Activated CD4-positive, alpha-beta T cell treated with anti-CD3 and anti-CD28 coated beads for 48 hours (primary cell): ENCODE data around the gene PRCD.
"Not testable (repeated sequence)": the region's sequence is repeated elsewhere in the genome, so short reads cannot be mapped to it uniquely, and the experiment has no call there.

ENCODE experiments used
- DNase-seq: peaks from one replicate; pipeline ENCODE4 v3.0.0-alpha.2; 2020

The PRCD gene

DNA sequence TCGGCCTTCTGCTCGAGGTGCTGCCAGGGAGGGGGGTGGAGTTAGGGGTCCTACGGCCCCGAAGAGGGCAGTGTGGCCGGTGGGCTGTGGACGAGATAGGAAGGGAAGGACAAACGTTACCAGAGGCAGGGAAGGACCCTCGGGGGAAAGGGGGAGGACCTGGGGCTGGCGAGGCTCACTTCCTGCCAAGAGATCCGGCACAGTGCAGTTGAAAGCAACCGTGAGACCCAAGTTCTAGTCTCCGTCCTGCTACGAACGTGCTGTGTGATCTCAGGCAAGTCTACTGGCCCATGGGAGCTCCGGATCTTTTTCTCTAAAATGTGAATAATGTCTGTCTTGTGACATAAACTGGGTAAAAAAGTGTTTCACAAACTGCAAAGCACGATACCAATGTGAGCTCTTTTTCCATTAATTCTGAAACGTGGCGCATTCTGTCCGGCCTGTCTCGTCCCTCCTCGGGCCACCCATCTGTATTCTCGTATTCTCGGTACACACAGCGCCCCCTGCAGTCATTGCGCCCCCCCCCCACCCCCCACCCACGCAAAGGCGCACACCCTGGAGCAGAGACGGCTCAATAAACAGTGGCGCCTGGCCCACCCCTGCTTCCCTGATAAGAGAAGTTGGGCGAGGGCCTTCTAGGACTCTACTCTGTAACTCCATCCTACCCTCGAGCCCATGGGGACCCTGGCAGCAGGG, 11.2 kb upstream of the PRCD start:
- DNase-seq, result no peak

DNA sequence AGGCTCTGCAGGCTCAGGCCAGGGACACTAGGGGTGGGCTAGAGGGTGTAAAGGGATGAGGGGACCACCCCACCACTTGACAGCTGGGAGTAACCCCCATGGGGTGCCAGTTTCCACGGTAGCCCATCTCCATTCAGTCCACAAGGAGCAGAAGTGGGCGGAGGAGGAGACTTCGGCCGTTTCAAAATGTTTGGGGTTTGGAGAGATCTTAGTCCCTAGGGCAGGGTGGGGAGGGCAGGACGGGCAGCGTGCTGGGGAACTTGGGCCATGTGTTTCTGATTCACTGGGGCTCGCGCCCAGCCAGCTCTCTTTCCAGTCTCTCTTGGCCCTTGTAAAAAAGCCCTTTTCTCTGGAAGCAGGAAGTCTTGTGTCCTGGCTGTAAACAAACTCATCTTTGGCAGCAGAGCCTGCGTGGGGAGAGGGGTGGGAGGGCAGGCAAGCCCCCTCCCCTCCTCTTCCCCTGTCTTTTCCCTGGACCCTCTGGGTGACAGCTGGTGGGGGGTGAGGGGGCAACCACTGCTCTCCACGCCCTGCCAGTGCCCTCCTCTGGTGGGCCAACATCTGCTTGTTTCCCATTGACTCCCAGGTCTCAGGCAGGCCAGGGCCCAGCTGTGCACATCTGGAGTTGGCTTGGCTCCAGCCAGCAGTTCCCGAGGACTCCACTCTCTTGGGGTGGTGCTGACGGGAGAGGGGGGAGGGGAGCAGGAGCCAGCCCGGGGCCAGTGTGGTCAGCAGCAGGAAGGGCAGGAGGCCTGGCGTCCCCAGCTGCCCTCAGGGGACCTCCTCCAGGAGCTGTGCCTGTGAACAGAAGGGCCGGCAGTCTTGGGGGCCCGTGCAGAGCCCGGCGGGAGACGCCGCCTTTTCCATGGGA, 10.4 kb upstream of the PRCD start:
- DNase-seq, result no peak

DNA sequence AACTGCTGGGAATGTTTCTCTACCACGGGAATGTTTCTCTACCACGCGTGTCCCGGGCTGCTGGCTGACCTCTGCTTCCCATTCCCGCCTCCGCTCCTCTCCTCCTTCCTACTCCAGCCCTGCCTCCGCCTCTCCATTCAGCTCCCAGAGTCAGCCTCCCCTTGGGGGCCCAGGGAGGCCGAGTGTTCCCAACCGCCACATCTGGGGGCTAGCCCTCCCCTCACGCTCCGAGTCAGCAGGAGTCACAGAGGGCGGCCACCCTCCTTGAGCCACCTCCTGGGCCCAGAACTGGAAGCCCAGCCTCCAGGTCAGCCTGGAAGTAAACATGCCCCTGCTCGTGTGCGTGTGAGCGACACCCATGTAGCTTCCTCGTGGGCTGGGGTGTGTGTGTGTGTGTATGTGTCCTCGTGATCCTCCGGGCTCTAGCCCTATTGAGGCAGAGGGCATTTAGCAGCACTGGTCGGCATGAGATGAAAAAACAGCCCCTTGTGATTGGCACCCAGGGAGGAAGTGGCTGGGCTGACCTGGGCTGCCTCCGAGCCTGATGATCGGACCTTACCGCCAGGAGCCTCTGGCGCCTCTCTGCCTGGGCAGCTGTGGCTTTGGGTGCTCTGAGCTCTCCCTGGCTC, 9.6 kb upstream of the PRCD start:
- DNase-seq, result no peak

DNA sequence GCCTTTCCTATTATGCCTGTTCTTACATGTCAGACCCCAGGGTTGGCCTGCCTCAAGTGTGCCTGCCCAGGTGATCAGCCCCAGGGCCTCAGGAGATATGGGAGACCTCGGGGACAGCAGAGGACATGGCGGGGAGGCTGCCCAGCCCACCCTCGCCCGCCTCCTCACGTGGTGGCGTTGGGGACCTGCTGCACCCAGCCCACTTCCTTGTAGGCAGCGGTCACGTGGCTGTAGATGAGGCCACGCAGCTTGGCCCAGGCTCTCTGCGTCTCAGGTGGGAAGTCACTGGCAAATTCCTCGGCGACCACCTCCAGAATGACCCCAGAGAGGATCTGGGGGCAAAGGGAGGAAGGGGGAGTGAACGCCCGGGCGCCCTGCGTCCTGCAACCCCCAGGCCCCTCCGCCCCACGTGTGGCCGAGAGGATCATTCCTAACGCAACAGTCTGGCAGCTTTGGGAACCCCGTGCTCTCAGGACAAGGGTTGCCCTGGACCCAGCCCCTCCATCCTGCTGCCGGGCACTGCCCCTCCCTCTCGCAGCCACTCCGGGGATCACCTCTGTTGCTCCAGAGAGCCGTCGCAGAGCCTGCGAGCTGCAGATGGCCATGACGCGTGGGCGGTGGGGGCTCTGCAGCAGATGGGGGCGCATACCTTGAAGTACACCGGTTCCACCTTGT, 8.9 kb upstream of the PRCD start:
- no peak for DNase-seq

DNA sequence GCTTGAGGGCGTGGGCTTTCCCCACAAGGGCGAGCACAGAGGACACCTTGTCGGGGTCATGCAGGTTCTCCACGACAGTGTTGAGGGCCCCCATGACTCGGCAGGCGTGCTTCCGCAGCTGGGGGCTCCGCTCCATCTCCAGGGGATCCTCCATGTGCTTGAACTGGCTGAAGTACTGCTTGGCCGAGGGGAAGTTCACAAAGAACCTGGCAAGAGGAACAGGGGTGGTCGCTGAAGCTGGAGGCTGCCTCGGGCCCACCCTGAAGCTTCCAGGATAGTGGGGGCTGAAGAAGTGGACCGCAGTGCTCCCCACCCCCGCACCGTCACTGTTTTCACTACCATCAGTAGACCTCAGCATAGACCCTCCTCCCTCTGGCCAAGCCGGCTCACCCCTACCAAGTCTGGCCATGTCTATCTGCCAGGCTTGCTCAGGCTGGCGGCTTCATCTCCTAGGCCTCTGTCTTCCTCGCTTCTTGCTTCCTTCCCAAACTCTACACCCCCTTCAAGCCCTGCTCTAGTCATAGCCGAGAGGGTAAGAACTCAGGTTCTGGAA, 8.3 kb upstream of the PRCD start:
- DNase-seq, result no peak

DNA sequence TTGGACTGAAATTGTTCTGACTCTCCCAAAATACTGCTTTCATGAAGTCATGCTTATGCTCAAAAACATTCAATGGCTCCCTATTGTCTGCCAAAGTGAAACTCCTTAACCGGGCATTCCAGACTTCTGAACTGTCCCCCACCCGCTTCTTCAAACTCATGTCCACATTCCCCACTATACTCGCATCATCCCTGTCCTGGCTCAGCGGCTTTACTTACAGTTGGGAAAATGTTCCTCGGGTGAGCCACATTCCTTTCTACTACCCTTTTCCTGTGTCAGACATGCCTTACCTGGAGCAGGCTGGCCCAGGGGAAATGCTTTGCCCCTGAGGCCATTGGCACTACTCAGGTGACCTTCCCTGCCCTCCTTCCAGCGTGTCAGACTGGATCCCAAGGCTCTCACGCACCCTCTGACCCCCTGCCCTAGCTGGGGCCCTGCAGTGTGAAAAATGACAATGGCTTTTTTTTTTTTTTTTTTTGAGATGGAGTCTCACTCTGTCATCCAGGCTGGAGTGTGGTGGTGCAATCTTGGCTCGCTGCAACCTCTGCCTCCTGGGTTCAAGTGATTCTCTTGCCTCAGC, 7.7 kb upstream of the PRCD start:
- no peak for DNase-seq

DNA sequence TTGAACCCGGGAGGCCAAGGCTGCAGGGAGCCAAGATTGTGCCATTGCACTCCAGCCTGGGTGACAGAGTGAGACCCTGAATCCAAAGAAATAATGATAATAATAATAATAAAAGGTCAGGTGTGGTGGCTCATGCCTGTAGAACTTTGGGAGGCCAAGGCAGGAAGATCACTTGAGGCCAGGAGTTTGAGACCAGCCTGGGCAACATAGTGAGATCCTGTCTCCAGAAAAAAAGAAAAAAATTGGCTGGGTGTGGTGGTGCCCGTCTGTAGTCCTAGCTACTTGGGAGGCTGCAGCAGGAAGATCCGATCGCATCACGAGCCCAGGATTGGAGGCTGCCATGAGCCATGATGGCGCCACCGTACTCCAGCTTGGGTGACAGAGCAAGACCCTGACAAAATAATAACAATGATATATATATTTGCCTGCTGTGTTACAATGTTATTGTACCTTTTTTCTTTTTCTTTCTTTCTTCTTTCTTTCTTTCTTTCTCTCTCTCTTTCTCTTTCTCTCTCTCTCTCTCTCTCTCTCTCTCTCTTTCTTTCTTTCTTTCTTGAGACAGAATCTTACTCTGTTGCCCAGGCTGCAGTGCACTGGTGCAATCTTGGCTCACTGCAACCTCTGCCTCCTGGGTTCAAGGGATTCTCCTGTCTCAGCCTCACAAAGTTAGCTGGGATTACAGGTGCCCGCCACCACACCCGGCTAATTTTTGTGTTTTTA, 6.0 kb upstream of the PRCD start:
- DNase-seq, result not testable (repeated sequence)

DNA sequence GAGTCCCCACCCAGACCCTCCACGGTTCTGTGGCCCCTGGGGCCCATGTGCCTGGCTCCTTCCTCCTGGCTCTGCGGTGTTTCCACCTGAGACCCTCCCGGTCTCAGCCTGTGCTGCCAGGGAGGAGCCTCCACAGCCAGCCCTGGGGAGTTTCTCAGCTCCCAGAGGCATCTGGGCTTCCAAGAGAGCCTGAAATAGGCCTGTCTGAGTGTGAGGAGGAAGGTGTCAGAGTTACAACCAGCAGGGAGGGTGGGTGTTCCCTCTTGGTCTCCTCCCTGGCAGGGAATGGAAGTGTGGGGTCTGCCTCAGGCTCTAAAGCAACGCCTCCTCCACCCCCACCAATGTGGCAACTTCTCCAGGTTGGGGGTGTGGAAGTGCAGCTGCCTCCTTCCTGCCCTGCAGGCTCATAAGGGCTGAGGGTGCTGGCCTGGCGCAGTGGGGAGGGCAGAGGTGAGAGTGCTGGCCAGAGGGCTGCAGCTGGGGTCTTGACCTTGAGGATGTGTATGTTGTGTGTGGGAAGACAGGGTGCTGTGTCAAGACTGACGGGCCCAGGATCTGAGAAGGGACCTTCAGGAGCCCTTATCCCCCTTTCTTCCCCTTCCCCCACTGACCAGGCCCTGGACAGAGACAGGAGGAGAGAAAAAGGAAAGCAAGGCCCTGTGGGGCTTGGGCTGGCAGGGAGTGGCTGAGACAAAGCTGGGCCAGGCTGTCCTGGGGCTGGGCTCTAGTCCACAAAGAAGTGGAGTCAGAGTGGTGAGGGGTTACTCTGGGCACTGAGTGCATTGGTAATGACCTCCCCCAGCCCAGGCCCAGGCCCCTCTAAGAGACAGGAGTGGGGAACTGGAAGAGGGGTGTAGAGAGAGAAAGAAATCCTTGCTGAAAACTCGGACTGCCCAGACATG, 4.8 kb upstream of the PRCD start:
- DNase-seq, result no peak

DNA sequence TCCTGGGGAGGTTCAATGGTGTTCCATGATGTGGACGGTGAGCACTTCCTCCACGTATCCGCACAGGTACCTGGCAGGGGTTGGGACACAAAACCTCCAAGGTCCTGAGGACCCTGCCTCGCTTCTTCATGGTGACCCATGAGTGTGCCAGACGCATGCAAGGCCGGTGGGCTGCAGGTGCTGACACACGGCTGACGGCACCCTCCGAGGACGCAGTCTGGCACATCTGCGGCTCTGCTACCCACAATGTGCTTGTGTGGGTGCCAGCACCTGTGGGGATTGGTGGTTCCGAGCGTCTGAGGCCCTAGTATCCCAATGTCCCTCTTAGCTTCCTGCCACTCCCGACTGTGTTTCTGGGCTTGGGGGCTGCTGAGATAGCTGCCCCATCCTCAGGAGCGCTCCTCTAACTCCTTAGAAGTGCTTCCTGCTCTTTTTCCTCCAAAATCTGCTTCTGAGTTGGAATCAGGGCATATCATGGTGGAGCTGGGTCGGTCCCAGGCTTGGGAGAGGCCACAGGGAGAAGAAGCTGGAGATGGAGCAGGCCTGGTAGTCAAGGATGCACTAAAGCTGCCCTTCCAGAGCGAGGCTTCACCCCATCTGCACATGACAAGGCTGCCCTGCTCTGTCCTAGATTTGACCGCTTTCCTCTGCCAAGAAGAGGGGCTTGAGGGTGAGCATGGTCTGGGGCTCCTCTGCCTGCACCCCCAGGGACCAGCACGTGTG, 3.9 kb upstream of the PRCD start:
- no peak for DNase-seq

DNA sequence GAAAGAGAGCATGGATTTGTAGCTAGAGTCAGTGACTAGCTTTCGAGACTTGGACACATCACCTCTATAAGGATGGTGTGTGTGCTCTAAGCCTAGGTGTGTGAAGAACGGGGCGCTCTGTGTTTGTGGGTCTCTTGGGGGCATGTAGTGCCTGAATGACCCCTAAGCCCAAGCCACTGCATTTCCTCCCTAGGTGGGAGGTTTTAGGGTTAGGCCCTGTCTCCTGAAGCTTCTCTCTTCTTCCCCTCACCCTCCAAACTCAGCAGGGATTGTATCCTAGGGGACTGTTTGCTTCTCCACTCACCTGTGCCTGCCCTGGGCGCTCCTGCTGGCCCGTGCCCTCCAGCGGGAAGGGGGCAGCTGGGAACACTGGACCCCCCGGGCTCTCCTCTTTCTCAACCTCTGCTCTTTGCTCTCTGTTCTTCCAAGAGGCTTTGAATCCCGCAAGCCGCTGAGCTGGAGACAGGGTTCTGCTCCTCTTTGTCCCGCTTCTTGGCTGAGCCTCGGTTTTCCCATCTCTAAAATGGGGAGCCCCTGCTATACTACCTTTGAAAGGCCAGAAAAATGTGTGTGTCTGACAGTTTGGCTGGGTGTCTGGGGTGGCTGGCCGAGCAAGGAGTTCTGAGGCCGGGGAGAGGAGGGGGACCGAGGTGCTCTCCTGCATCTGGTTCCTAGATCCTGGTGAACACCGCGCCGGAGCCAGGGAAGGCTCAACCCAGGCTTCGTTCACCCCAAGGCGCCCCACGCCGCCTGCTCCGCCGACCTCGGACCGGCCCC, 3.1 kb upstream of the PRCD start:
- no peak for DNase-seq

DNA sequence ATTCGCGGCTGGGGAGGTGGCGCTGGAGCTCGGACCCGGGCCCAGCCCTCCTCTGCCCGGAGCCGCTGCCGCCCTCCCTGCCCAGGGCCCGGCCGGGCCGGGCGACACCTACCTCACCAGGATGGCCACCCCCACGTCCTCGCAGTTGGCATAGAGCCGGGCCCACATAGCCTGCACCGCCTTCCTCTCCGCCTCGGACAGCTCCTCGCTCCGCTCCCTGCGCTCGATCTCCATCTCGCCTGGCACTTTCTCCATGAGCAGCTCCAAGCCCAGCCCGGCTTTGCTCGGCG, 2.6 kb upstream of the PRCD start:
- no peak for DNase-seq

DNA sequence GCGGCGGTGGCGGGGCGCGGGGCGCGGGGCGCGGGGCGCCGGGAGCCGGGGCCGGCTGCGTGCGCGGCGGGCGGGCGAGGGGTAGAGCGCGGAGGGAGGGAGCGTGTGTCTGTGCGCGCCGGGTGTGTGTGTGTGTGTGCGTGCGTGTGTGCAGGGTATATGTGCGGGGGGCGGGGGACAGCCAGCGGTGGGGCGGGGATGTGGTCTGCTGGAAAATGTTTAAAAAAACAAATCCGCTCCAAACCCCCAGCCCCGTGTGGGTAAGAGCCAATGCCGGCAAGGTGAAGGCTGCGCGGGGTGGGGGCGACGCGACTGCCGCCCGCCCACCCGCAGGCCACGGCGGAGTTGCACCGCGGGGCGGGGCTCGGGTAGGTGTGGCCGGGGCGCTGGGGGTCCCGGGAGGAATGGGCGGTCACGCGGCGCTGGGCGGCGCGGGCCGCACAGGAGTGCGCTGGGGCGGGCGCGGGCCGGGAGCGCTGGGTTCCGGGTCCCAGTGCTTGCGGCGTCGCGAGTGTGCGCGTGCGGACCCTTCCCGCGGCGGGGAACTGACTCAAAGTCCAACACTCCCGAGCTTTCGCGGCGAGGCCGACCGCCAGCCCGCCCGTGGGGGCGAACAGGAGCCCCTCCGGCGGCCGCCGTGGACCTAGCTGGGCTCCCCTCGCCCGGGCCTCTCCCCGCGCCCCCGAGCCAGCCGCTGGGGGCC, 2.1 kb upstream of the PRCD start, which contains the start of gene CYGB:
CYGB (minus strand) TSS at position 132 of the 703 bp plus-strand sequence. CDS start 167 bp downstream, outside the sequence.
- DNase-seq, result no peak

DNA sequence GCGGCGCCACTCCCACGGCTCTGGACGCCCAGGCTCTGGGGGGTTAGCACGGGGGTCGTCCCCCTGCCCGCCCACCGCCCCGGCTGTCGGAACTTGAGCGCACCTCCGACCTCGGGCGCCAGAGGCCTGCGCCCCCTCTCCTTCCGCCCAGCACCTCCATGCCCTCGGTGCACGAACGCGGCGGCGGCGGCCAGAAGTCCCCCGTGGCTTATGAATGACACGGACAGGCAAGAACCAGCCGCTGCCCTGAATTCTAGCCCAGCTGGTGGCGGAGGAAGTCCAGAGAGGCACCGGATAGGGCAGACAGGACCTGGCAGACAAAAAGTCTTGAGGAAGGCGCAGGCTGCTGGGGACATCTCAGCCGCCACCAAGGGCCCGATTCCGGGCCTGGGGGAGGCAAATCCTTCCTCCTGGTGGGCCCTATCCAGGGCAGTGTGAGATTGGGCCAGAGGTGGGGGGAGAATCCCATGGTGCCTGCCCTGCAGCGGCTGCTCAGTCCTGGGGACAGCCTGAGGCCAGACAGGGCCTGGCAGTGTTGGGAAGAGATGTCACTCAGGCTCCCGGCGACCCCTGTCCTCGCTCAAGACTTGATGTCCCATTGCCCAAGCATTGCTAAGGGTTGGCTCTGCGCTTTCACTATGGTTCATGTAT, 1.4 kb upstream of the PRCD start:
- DNase-seq, result no peak

DNA sequence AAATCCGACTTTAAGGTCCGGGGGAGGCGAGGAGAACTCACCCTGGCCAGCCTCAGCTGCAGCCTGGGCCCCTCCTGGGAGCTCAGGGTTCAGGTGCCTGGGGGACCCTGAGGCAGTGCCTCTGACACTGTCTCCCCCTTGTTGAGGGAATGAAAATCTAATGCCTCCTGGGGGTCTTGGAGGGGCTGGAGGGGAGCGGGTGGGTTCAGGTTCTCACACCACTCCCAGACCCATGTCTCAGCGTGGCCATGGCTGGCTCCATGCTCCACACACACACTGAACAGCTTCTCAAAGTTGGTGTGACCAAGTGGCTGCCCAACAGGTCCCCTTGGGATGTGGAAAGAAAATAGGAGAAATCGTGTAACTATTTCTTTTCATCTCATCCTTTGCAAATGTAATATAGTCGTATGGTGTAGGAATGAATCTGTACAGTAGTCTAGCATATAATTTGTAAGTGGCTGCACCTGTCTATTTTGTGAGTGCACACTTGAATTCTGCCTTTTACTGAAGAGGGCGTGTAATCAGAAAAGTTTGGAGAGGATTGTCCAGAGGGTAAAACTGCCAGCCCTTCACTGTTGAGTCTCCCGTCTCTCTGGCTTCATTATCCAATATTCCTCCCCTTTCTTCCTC, 788 bp upstream of the PRCD start:
- no peak for DNase-seq

DNA sequence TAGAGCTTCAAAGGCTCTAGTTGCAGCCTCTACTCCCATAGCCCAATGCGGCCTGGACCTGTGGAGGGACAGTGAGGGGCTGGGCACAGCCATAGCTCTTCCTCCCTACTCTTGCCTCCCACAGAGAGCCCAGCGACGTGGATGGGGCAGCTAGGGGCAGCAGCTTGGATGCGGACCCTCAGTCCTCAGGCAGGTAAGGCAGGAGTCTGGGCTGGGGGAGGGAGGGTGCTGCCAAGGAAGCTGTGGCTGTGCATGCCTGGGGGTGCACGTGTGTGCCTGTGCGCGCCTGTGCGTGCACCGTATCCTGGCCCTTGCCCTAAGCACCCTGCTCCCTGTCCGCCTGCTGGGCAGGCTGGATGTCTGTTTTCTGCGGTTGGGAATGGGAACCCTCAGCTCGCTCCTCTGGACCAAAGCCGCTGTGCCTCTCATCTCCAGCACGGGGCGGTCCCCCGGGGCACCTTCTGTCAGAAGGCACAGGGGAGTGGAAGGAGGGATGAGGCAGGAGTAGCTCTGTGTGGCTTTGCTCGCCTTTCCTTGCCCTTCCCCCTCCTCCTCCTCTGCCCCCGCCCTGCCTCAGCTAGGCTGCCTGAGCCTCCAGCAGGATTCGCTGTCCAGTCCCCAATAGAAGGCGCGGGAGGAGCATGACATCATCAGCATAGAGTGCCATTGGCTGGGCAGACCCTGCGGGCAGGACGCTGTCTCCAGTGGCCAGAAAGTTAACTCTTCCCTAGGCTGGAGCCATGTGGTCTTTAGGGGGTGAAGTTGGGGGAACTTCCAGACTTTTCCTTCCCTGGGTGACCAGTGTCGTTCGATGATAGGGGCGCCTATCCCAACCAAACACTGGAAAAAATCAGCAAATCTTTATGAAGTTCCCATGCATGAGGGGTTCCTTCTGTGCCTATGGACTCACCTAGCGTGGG, 797 bp downstream of the PRCD start:
- peak; percentile 48 for DNase-seq

DNA sequence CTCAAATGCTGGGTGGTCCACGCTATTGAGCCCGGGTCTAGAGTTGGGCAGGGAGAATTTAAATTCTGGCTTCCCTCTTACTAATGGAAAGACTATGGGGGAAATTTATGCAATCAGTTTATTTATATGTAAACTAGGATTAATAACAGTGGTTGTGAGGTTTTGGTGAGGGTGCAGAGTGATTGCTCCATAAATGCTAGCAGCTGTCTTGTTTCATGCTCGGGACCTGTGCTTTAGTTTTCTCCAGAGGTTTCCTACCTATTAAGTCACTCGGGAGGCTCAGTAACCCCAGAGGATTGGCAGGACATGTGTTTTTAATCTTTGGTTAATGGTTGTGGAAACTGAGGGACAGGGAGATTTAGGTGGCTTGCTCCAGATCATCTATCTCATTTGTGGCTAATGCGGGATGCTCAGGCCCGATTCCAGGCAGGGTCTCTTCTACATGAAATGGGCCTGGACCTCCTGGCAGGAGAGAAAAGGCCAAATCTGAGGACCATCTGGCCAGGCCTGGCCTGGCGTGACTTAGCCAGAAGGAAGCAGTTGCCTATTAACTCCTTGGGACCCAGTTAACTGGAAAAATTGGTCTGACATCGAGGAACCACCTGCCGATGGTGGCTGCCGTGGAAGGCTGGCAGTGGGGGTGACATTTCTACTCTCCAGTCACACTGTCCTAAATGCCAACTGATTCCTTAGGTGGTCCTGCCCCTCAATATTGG, 2.1 kb downstream of the PRCD start:
- DNase-seq, result no peak
